HepG2 (cell line): ENCODE data around the gene A2ML1.

Experiments
- CHCHD3 ChIP-seq: sonication (generic); formaldehyde crosslinking; IDR thresholded peaks from 2 replicates; pipeline ENCODE4 v1.8.0; 2022; ENCODE audit warnings: mild to moderate bottlenecking, missing genetic modification reagents, moderate library complexity
- HIVEP1 ChIP-seq: sonication (generic); formaldehyde crosslinking; IDR thresholded peaks from 2 replicates; pipeline ENCODE4 v1.4.0; 2020; ENCODE audit warnings: mild to moderate bottlenecking, missing genetic modification reagents
- MAZ ChIP-seq, 2 experiments: sonication (generic) in 1 of 2; formaldehyde crosslinking in 1 of 2; IDR thresholded peaks; 2 replicates each; pipeline versions ENCODE4 v1.5.0 to v1.6.1; 2012 to 2020; ENCODE audit warnings: low read depth in 2 of 2, mild to moderate bottlenecking in 2 of 2, borderline replicate concordance in 1 of 2, improper control_type of control experiment in 1 of 2, low read length in 1 of 2, missing genetic modification reagents in 1 of 2, moderate library complexity in 1 of 2
- POGZ ChIP-seq: sonication (generic); formaldehyde crosslinking; IDR thresholded peaks from 2 replicates; pipeline ENCODE4 v1.4.0; 2020; ENCODE audit warnings: mild to moderate bottlenecking, missing genetic modification reagents
- POLR2AphosphoS2 ChIP-seq: IDR thresholded peaks from 2 replicates; pipeline ENCODE4 v1.6.1; 2011; ENCODE audit warnings: low read depth, low read length, improper control_type of control experiment
- U2AF2 ChIP-seq: fragments of 200-400 bp; formaldehyde crosslinking; IDR thresholded peaks from 2 replicates; pipeline ENCODE4 v1.6.1; 2017; ENCODE audit warnings: low read depth, mild to moderate bottlenecking, low read length
- ZFP41 ChIP-seq: sonication (generic); formaldehyde crosslinking; IDR thresholded peaks from 2 replicates; pipeline ENCODE4 v1.4.0; 2020; ENCODE audit warnings: mild to moderate bottlenecking, missing genetic modification reagents, borderline replicate concordance
- ZFP82 ChIP-seq: sonication (generic); formaldehyde crosslinking; IDR thresholded peaks from 2 replicates; pipeline ENCODE4 v1.5.1; 2020; ENCODE audit warnings: mild to moderate bottlenecking, missing genetic modification reagents, borderline replicate concordance
- ZNF180 ChIP-seq: sonication (generic); formaldehyde crosslinking; IDR thresholded peaks from 2 replicates; pipeline ENCODE4 v1.4.0; 2020; ENCODE audit warnings: low read depth, missing genetic modification reagents, borderline replicate concordance
- ZNF484 ChIP-seq: sonication (generic); formaldehyde crosslinking; IDR thresholded peaks from 2 replicates; pipeline ENCODE4 v1.5.1; 2020; ENCODE audit warnings: mild to moderate bottlenecking, low read depth, missing genetic modification reagents, borderline replicate concordance
- TF ChIP-seq, protein P1 (sequence below): sonication (generic); formaldehyde crosslinking; IDR thresholded peaks from 2 replicates; pipeline ENCODE4 v1.4.0; 2020; ENCODE audit warnings: missing genetic modification reagents
- TF ChIP-seq, protein P2 (sequence below): sonication (generic); formaldehyde crosslinking; IDR thresholded peaks from 2 replicates; pipeline ENCODE4 v1.5.0; 2020; ENCODE audit warnings: mild to moderate bottlenecking, missing genetic modification reagents, moderate library complexity
- TF ChIP-seq, protein P3 (sequence below): sonication (generic); formaldehyde crosslinking; IDR thresholded peaks from 2 replicates; pipeline ENCODE4 v1.4.0; 2020; ENCODE audit warnings: low read depth, mild to moderate bottlenecking, missing genetic modification reagents
- TF ChIP-seq, protein P4 (sequence below): sonication (generic); formaldehyde crosslinking; conservative IDR thresholded peaks from 2 replicates; pipeline ENCODE4 v1.4.0; 2020; ENCODE audit warnings: missing genetic modification reagents

DNA sequence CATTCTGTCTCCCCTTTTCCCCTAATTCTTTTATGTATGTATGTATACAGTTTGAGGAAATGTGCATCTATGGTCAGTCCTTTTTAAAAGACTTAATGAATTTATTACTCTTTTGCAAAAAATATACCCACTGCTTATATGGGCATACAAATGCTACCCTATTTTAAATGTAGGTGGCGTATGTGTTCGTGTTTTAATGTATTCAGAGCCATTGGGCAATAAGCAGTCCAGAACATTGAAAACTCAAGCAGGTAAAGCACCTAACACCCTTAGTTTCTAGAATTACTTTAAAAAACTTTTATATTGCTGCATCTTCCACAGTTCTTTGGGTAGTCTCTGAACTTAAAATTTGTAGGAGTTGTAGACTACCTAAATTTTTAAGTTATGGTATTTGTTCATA lies 42.6 kb upstream of the A2ML1 start:
- TF ChIP-seq ZNF484 (CRISPR knock-in tag) = no peak
- no peak for TF ChIP-seq ZNF180 (CRISPR knock-in tag)
- TF ChIP-seq, protein P1, sequence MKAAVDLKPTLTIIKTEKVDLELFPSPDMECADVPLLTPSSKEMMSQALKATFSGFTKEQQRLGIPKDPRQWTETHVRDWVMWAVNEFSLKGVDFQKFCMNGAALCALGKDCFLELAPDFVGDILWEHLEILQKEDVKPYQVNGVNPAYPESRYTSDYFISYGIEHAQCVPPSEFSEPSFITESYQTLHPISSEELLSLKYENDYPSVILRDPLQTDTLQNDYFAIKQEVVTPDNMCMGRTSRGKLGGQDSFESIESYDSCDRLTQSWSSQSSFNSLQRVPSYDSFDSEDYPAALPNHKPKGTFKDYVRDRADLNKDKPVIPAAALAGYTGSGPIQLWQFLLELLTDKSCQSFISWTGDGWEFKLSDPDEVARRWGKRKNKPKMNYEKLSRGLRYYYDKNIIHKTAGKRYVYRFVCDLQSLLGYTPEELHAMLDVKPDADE (CRISPR knock-in tag) = no peak
- TF ChIP-seq, protein P2, sequence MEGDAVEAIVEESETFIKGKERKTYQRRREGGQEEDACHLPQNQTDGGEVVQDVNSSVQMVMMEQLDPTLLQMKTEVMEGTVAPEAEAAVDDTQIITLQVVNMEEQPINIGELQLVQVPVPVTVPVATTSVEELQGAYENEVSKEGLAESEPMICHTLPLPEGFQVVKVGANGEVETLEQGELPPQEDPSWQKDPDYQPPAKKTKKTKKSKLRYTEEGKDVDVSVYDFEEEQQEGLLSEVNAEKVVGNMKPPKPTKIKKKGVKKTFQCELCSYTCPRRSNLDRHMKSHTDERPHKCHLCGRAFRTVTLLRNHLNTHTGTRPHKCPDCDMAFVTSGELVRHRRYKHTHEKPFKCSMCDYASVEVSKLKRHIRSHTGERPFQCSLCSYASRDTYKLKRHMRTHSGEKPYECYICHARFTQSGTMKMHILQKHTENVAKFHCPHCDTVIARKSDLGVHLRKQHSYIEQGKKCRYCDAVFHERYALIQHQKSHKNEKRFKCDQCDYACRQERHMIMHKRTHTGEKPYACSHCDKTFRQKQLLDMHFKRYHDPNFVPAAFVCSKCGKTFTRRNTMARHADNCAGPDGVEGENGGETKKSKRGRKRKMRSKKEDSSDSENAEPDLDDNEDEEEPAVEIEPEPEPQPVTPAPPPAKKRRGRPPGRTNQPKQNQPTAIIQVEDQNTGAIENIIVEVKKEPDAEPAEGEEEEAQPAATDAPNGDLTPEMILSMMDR (CRISPR knock-in tag) = no peak
- TF ChIP-seq POGZ = no peak
- TF ChIP-seq, protein P3, sequence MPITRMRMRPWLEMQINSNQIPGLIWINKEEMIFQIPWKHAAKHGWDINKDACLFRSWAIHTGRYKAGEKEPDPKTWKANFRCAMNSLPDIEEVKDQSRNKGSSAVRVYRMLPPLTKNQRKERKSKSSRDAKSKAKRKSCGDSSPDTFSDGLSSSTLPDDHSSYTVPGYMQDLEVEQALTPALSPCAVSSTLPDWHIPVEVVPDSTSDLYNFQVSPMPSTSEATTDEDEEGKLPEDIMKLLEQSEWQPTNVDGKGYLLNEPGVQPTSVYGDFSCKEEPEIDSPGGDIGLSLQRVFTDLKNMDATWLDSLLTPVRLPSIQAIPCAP (CRISPR knock-in tag) = no peak
- TF ChIP-seq HIVEP1 (CRISPR knock-in tag) = no peak
- no peak for TF ChIP-seq CHCHD3 (CRISPR knock-in tag)
- TF ChIP-seq, protein P4, sequence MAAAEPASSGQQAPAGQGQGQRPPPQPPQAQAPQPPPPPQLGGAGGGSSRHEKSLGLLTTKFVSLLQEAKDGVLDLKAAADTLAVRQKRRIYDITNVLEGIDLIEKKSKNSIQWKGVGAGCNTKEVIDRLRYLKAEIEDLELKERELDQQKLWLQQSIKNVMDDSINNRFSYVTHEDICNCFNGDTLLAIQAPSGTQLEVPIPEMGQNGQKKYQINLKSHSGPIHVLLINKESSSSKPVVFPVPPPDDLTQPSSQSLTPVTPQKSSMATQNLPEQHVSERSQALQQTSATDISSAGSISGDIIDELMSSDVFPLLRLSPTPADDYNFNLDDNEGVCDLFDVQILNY = no peak
- TF ChIP-seq U2AF2 = no peak
- TF ChIP-seq ZFP82 (CRISPR knock-in tag) = no peak
- no peak for TF ChIP-seq ZFP41
- no peak for TF ChIP-seq POLR2AphosphoS2
- no peak for TF ChIP-seq MAZ (IDR thresholded peaks at IDR 0.05; ENCODE audit: borderline replicate concordance, low read depth, low read length)
- TF ChIP-seq MAZ (CRISPR knock-in tag; IDR thresholded peaks at IDR 0.05; ENCODE audit: low read depth) = no peak
